B cell (primary cell): ENCODE measurements around the gene MGARP.

Experiments used
- EZH2 ChIP-seq: IDR thresholded peaks from 2 replicates; pipeline ENCODE4 v1.6.1; 2012; ENCODE audit warnings: borderline replicate concordance, low read depth, mild to moderate bottlenecking, moderate library complexity, low read length; ENCODE audit not compliant: insufficient read depth, poor library complexity, severe bottlenecking
- TF ChIP-seq, protein P1 (sequence below): fragments of 200-600 bp; IDR thresholded peaks from one replicate; pipeline ENCODE4 v1.8.0; 2022; ENCODE audit warnings: antibody characterized with exemption, mild to moderate bottlenecking

DNA sequence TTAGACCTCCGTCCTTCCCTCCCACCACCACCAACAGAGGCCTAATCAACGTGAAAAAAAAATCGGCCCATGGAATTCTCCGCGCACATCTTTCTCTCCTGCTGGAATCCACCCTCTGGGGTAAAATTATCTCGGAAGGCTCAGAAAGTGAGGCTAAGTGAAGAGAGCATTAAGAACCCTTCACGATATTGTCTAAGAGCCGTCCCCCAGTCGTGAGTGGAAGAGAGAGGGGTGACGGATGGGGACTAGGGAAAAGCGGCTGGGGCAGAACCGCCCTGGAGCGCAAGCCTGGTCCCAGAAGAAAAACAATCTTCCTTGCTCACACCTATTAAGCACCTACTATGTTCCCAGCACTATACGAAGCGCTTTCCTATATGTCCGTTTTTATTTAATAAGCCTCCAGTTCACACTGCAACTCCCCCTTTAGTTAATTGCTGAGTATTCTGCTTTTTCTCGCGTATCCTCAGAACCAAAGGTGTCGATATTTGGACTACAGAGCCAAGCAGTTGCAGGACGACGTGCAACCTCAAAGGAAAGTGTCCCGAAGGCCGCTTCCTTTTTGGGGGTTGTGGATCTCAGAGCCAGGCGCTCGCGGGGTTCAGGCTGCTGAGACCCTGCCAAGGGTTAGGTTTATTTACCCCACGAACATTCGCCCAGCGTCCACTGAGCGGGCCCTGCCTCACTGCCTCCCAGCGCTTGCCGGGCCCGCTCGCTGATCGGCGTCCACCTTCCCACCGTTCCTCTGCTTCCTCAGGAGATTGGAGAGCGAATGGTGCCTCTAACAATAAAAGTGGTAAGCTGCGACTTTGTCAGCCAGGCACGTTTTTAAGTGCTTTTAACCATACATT lies 889 bp downstream of the MGARP start:
- TF ChIP-seq, protein P1, sequence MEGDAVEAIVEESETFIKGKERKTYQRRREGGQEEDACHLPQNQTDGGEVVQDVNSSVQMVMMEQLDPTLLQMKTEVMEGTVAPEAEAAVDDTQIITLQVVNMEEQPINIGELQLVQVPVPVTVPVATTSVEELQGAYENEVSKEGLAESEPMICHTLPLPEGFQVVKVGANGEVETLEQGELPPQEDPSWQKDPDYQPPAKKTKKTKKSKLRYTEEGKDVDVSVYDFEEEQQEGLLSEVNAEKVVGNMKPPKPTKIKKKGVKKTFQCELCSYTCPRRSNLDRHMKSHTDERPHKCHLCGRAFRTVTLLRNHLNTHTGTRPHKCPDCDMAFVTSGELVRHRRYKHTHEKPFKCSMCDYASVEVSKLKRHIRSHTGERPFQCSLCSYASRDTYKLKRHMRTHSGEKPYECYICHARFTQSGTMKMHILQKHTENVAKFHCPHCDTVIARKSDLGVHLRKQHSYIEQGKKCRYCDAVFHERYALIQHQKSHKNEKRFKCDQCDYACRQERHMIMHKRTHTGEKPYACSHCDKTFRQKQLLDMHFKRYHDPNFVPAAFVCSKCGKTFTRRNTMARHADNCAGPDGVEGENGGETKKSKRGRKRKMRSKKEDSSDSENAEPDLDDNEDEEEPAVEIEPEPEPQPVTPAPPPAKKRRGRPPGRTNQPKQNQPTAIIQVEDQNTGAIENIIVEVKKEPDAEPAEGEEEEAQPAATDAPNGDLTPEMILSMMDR = no peak
- TF ChIP-seq EZH2 = no peak
